Lower leg skin (tissue), 4 donors: Measurements from ENCODE around the gene CDH13. TPM values are rescaled to one million over a fixed set of nuclear protein-coding genes. Genes with fewer than 3 reads are reported as not detected.

ENCODE experiments used
- DNase-seq, 2 donors: peaks; one replicate each; pipeline ENCODE4 v3.0.0-alpha.2; 2019; ENCODE audit warnings: low spot score in 2 of 2
- H3K4me3 ChIP-seq: fragments of 200-600 bp; sonication (generic); 2 replicates; pipeline ENCODE4 v1.5.1; 2017; ENCODE audit warnings: mild to moderate bottlenecking, low read depth; ENCODE audit not compliant: poor library complexity, severe bottlenecking
- POLR2A ChIP-seq, 2 donors: fragments of 450-650 bp; IDR thresholded peaks; one replicate each; pipeline ENCODE4 v1.6.1; 2016 to 2017; ENCODE audit warnings: antibody characterized with exemption in 2 of 2, mild to moderate bottlenecking in 1 of 2, moderate library complexity in 1 of 2
- WGBS, 2 donors: methylation state at CpG; one replicate each; pipeline ENCODE4 v1.1.5; 2018; 5-methylcytosine and 5-hydroxymethylcytosine counted together
- intact Hi-C: fragments of 100-400 bp; cut with DNase I; formaldehyde crosslinking; loops from one replicate; pipeline ENCODE4 v1.15.0; 2023; ENCODE audit warnings: low total_unique reads
- total RNA-seq, 4 donors: library from RNA; depleted of rRNA; stranded (reverse); fragments of >200 nt; gene quantifications; one replicate each; pipeline ENCODE4 v1.1.0, GENCODE V29; 2016
- TF ChIP-seq, protein P1 (sequence below), 3 donors: fragments of 450-650 bp; IDR thresholded peaks; one replicate each; pipeline ENCODE4 v1.5.1; 2016; ENCODE audit warnings: antibody characterized with exemption in 3 of 3, mild to moderate bottlenecking in 3 of 3, moderate library complexity in 2 of 3

The CDH13 gene
- total RNA-seq, 4 donors from 2014 or later, result 102 to 246 (median 155) TPM

GRCh38 chr16:82953517-82953916 is 326.7 kb downstream of the CDH13 start:
- 65 to 70% methylated on average over 2 of the region's 2 CpGs for WGBS, 2 donors
- intact Hi-C loops, result no loop called here
- no peak for DNase-seq
- no peak overlapping the region for H3K4me3 ChIP-seq
- no peak for TF ChIP-seq POLR2A (IDR thresholded peaks at IDR 0.05)
- TF ChIP-seq, protein P1, sequence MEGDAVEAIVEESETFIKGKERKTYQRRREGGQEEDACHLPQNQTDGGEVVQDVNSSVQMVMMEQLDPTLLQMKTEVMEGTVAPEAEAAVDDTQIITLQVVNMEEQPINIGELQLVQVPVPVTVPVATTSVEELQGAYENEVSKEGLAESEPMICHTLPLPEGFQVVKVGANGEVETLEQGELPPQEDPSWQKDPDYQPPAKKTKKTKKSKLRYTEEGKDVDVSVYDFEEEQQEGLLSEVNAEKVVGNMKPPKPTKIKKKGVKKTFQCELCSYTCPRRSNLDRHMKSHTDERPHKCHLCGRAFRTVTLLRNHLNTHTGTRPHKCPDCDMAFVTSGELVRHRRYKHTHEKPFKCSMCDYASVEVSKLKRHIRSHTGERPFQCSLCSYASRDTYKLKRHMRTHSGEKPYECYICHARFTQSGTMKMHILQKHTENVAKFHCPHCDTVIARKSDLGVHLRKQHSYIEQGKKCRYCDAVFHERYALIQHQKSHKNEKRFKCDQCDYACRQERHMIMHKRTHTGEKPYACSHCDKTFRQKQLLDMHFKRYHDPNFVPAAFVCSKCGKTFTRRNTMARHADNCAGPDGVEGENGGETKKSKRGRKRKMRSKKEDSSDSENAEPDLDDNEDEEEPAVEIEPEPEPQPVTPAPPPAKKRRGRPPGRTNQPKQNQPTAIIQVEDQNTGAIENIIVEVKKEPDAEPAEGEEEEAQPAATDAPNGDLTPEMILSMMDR (IDR thresholded peaks at IDR 0.05), result no peak

- no peak for DNase-seq
- intact Hi-C loops, result no loop called here
- H3K4me3 ChIP-seq, result no peak overlapping the region
- WGBS, 2 donors, result 76 to 80% methylated on average over 8 of the region's 8 CpGs
- TF ChIP-seq, protein P1 (IDR thresholded peaks at IDR 0.05), result no peak
- no peak for TF ChIP-seq POLR2A (IDR thresholded peaks at IDR 0.05)
Observed at GRCh38 chr16:82954224-82954929, 327.6 kb downstream of the CDH13 start.

DNA sequence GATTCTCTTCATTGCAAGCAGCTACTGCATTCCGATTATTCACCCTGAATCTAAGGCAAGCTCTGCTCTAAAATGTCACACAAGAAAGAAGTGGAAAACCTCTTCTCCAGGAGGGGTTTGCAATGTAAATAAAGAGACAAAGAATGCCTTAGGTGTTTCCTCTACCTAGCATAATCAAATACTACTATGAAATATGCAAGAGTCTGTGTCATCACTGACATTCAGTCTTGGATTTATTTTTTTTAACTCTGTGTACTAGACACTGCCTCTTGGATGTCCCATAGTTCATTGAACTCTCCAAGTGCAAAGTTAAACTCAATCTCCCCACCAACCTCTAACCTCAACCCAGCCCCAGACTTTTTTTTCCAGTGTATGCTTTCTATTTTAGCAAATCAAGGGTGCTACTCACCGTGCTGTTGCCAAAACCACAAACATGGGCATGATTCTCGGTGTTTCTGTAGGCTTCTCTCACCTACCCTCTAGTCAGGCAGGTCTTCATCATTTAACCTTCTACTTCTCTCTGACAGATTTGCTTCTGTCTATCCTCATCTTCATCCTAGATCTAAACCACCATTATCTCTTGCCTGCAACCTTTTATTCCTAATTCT is 329.1 kb downstream of the CDH13 start:
- no peak for TF ChIP-seq POLR2A (IDR thresholded peaks at IDR 0.05)
- TF ChIP-seq, protein P1 (IDR thresholded peaks at IDR 0.05), result no peak
- 75 to 88% methylated on average over 3 of the region's 3 CpGs for WGBS, 2 donors
- H3K4me3 ChIP-seq, result no peak overlapping the region
- DNase-seq, result no peak
- intact Hi-C loops, result no loop called here

DNA sequence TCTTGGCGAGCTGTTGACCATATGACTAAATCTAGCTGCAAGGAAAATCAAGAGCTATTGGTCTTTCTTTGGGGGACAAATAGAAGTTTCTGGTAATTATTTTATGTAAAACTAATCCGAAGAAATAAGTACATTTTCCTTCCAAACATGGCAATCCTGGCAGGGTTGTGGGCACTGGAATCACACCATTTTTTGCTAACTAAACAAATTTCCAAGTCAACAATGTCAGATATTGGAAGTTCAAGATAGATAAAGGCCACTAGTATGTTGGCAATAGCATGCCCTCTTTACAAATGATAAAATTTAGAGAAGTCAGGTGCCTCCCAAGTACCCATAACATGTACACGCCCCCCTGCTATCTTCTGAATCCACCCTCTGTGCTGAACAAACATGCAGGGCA is 330.4 kb downstream of the CDH13 start:
- intact Hi-C loops, result no loop called here
- 88 to 91% methylated on average over 3 of the region's 3 CpGs for WGBS, 2 donors
- no peak overlapping the region for H3K4me3 ChIP-seq
- no peak for TF ChIP-seq POLR2A (IDR thresholded peaks at IDR 0.05)
- TF ChIP-seq, protein P1 (IDR thresholded peaks at IDR 0.05), result no peak
- no peak for DNase-seq

DNA sequence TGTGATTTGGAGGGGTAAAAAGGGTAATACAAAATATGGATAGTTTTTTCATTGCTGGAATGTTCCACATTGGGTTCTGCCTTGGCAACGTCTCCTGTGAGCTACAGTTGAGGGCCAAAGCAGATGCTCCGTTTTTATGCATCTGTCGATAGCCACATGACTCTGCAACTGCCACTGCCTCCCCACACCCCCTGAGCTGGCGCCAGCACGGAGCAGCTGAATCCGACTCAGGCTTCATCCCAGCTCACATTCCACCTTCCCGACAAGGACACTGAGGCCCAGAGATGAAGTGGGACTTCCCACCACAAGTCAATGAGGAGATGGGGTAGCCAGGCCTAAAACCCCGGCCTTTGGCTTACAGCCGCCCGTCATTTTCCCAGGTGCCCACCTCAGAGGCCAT is 334.1 kb downstream of the CDH13 start:
- DNase-seq, result no peak
- no peak for TF ChIP-seq POLR2A (IDR thresholded peaks at IDR 0.05)
- TF ChIP-seq, protein P1 (IDR thresholded peaks at IDR 0.05), result no peak
- intact Hi-C loops, result no loop called here
- WGBS, 2 donors, result 80 to 93% methylated on average over 10 of the region's 10 CpGs
- no peak overlapping the region for H3K4me3 ChIP-seq
